IPS-15b (cell line): ENCODE measurements around the gene NT5C1B.

Source experiments
- H3K27me3 ChIP-seq: one replicate; pipeline ENCODE4 v1.6.1; 2013; ENCODE audit warnings: low read length; ENCODE audit not compliant: control insufficient read depth, insufficient read depth
- H3K36me3 ChIP-seq: one replicate; pipeline ENCODE4 v1.6.1; 2013; ENCODE audit warnings: low read length; ENCODE audit not compliant: control insufficient read depth, insufficient read depth
- H3K4me1 ChIP-seq: one replicate; pipeline ENCODE4 v1.6.1; 2013; ENCODE audit warnings: mild to moderate bottlenecking, low read length; ENCODE audit not compliant: control insufficient read depth, insufficient read depth
- H3K4me3 ChIP-seq: one replicate; pipeline ENCODE4 v1.5.1; 2013; ENCODE audit warnings: low read depth, low read length
- H3K9ac ChIP-seq: one replicate; pipeline ENCODE4 v1.6.1; 2013; ENCODE audit warnings: low read depth, mild to moderate bottlenecking, low read length
- H3K9me3 ChIP-seq: one replicate; pipeline ENCODE4 v1.6.1; 2013; ENCODE audit warnings: mild to moderate bottlenecking, low read length; ENCODE audit not compliant: control insufficient read depth, insufficient read depth

Gene NT5C1B

DNA sequence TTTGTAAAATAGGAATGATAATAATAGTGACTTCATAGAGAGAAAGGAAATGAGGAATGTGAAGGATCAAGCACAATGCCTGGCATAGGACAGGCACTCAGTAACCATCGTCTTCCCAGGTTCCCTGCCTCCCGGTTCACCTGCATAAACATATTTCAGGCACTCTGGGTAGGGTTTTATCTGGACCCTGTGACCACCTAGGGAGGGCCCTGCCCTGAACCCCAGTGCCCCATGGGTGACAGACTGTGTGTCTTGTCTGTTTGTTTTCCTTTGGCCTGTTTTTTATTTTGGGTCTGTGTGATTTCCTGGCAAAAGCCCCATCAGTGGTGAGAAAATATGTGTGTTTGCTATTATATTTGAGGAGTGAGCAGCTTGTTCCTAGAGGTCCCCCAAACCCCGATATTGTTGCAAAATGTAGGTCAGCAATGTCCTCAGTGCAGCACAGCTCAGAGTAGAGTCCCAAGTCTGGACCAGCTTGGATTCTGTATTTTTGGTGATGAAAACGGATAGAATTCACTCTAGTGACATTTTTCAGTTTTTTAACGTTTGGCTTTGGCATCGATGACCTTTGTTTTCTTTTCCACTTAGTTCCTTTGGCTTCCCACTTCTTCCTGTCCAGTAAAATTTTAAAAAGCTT lies 9.6 kb upstream of the NT5C1B start:
- H3K27me3 ChIP-seq, result no peaks in the 10 kb centered on the region
- H3K36me3 ChIP-seq, result no peaks in the 10 kb centered on the region
- H3K4me3 ChIP-seq, result no peak overlapping the region
- H3K9me3 ChIP-seq, result no peaks in the 10 kb centered on the region
- no peaks in the 10 kb centered on the region for H3K4me1 ChIP-seq
- H3K9ac ChIP-seq, result no peak overlapping the region

DNA sequence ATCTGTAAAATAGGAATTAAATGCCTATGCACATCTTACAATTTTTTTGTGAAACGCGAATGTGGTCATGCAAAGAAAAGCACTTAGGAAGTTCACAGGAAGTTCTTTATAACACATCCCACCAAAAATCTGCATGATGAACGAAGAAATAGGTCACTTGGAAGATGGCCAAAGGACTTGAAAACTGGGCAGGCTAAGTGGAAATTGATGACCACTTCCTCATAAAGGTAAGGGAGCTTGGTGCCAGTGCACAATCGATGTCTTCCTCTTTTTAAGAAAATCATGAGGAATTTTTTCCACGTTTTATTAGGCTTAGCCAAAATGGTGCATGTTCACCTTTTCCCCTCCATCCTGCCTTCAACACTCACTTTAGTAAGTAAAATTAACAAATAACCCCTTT lies 8.2 kb upstream of the NT5C1B start:
- H3K4me1 ChIP-seq, result no peaks in the 10 kb centered on the region
- no peaks in the 10 kb centered on the region for H3K9me3 ChIP-seq
- no peak overlapping the region for H3K4me3 ChIP-seq
- no peak overlapping the region for H3K9ac ChIP-seq
- H3K36me3 ChIP-seq, result no peaks in the 10 kb centered on the region
- no peaks in the 10 kb centered on the region for H3K27me3 ChIP-seq

DNA sequence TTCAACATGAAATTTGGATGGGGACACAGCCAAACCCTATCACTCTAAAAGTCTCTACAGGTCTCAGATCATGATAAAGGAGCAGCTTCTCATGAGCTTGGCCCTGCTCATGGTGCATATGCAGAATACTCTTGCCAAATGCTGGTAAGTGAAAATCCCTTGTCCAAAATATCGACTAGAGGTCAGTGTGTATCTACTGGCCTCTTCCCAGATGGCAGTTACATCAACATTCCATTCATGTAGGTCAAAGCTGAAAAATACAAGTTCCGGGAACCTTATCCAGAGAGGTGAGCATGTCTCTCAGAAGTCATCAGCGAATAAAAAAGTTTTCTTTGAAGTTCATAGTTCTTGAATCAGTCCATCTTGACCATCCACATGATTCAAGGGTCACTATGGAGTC lies 7.6 kb upstream of the NT5C1B start:
- H3K4me1 ChIP-seq, result no peaks in the 10 kb centered on the region
- no peak overlapping the region for H3K4me3 ChIP-seq
- no peaks in the 10 kb centered on the region for H3K27me3 ChIP-seq
- H3K9ac ChIP-seq, result no peak overlapping the region
- no peaks in the 10 kb centered on the region for H3K9me3 ChIP-seq
- H3K36me3 ChIP-seq, result no peaks in the 10 kb centered on the region

DNA sequence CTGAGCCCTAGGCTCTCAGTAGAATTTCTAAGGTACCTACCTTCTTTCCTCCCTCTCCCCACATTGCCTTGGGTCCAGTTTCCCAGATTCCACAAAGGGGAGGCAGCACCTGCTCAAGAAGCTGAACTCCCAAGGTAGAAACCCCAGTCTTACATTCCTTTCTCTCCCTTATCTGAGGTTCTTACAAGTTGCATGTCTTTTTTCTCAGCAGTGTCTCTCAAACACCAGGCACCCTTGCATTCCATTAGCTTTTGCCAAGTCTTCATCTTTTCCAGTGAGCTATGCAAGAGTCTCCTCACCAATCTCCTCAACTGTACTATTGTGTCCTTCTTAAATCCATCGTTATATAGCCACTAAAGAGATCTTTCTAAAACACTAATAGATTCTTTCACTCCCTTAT lies 4.1 kb upstream of the NT5C1B start:
- Histone ChIP-seq H3K27me3 (no peaks in the 10 kb centered on the region), H3K4me3 (no peak overlapping the region), H3K9me3 (no peaks in the 10 kb centered on the region), H3K36me3 (no peaks in the 10 kb centered on the region), H3K4me1 (no peaks in the 10 kb centered on the region), H3K9ac (no peak overlapping the region)

DNA sequence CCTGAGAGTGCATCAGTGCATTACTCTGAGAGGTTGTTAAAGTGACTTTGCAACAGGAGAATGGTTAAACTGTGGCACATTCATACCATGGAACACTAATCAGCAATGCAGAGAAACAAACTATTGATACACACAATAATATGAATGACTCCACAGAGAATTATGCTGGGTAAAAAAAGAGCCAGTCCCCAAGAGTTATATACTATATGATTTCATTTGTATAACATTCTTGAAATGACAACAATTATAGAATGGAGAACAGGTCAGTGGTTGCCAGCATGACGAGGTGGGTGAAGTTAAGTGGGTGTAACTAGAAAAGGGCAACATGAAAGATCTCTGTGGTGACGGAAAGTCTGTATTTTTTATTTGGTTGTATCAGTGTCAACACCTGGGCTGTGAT lies 3.0 kb upstream of the NT5C1B start:
- no peak overlapping the region for H3K9ac ChIP-seq
- no peak overlapping the region for H3K4me3 ChIP-seq
- no peaks in the 10 kb centered on the region for H3K27me3 ChIP-seq

DNA sequence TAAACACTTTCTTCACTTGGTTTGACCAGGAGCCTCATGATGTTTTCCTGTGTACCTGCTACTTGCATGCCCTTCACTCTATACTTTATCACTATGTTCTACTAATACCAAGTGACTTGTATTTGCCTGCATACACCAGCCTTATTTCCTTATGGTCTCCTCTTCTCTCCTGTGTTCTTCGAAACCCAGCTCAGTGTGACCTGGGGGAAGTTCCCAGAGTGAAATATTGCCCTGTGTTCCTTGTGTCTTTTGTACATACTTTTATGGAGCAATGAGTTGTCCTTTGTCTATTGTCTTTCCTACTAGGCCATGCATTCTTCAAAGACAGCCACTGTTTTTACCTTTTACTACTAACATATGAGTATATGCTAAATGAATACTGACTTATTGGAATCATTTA lies 567 bp downstream of the NT5C1B start:
- H3K27me3 ChIP-seq, result no peaks in the 10 kb centered on the region
- H3K36me3 ChIP-seq, result no peaks in the 10 kb centered on the region
- no peak overlapping the region for H3K9ac ChIP-seq
- H3K4me1 ChIP-seq, result no peaks in the 10 kb centered on the region
- H3K9me3 ChIP-seq, result no peaks in the 10 kb centered on the region
- H3K4me3 ChIP-seq, result no peak overlapping the region

More for the DNA sequence above, 3.0 kb upstream of the NT5C1B start:
- no peaks in the 10 kb centered on the region for H3K9me3 ChIP-seq
- no peaks in the 10 kb centered on the region for H3K4me1 ChIP-seq
- no peaks in the 10 kb centered on the region for H3K36me3 ChIP-seq

DNA sequence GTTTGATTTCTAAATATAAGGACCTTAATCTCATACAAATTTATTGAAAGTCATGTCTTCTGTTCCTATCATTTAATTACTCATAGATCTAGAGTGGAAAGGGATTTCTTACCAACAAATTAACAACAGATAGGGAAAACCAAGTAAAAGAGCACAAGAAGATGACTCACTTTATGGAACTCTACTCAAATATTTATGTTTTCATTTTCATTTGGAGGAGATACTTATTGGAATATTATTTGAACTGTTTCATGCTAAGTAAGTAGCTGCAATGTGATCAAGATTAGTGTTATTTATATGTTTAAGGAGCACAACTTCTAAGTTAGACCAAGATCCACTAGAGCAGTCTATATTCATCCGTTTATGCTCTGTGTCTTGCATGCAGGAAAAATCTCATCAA lies 1.3 kb downstream of the NT5C1B start:
- H3K4me1 ChIP-seq, result no peaks in the 10 kb centered on the region
- no peak overlapping the region for H3K4me3 ChIP-seq
- H3K9me3 ChIP-seq, result no peaks in the 10 kb centered on the region
- no peaks in the 10 kb centered on the region for H3K27me3 ChIP-seq
- no peaks in the 10 kb centered on the region for H3K36me3 ChIP-seq
- no peak overlapping the region for H3K9ac ChIP-seq

DNA sequence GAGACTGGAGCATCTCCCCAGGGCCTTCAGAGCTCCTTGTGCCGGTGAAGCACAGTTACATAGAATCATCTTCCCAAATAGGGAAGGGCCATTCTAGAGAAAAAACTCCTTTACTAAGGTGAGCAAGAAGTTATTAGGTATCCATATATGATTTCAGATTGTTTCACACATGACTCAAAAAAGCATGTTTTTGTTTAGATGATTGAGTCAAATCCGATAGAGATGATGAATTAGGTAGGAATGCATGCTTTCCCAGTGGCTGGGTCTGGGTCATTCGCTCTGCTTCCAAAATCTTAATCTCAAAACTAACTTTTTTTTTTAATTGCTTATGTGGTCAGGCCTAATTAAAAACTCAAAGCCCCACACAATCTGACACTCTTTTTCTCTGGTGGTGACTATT lies 3.8 kb downstream of the NT5C1B start:
- no peaks in the 10 kb centered on the region for H3K36me3 ChIP-seq
- H3K9me3 ChIP-seq, result no peaks in the 10 kb centered on the region
- no peaks in the 10 kb centered on the region for H3K27me3 ChIP-seq
- no peak overlapping the region for H3K9ac ChIP-seq
- no peaks in the 10 kb centered on the region for H3K4me1 ChIP-seq
- no peak overlapping the region for H3K4me3 ChIP-seq

DNA sequence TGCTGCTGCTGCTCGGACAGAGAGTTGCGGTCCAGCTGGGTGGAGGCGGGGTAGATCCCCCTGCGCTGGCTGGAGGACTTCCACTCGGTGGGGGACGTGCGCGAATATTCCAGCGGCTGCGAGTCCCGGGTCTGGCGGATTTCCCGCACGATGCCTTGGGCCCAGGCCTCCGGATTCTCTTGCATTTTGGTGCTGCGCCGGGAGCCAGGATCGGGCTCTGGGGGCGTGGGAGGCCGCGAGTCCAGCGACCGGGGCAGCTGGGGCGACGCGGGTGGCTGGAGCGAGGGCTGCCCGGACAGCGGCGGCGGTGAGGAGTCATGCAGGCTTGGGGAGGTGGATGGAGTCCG lies 4.8 kb downstream of the NT5C1B start:
- Histone ChIP-seq H3K9ac (no peak overlapping the region), H3K4me3 (no peak overlapping the region), H3K9me3 (no peaks in the 10 kb centered on the region), H3K36me3 (no peaks in the 10 kb centered on the region), H3K27me3 (no peaks in the 10 kb centered on the region), H3K4me1 (no peaks in the 10 kb centered on the region)

DNA sequence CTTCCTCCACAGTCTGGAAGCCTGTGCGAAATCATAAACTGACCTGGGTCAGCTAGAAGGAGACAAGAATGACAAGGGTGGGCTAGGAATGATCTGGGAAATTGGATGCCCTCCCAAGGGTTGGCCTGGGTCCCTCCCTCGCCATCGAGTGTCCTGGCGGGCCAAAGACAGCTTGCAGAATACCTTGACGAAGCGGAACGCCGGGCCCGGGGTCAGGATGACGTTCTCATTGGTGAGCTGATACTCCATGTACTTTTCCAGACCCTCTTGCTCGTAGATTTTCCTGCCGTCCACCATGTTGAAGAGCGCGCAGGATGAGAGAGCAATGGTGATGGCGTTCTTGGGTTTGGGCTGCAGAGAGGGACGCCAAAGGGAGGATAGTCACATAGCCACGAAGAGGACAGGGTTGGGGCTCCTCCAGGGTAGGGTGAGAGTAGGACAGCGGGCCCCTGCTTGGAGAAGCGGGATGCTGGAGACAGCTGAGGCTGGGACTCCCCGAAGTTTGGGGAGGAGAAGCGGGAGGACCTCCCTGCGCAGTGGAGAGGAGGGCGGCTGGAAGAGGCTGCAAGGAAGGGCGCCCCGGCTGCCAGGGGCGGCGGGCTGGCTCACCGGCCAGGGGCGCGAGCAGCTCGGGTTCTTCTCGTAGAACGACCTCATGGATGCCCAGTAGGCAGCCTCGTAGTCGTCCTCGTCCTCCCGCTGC lies 5.3 kb downstream of the NT5C1B start:
- Histone ChIP-seq H3K4me1 (no peaks in the 10 kb centered on the region), H3K36me3 (no peaks in the 10 kb centered on the region), H3K9me3 (no peaks in the 10 kb centered on the region), H3K9ac (no peak overlapping the region), H3K27me3 (no peaks in the 10 kb centered on the region), H3K4me3 (no peak overlapping the region)

DNA sequence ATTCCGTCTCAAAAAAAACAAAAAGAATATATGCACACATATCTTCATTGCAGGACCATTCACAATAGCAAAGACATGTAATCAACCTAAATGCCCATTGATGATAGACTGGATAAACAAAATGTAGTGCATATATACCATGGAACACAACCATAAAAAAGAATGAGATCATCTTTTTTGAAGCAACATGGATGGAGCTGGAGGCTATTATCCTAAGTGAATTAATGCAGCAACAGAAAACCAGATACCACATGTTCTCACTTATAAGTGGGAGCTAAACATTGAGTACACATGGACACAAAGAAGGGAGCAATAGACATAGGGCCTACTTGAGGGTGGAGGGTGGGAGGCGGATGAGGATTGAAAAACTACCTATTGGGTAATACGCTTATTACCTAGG lies 8.8 kb downstream of the NT5C1B start:
- H3K27me3 ChIP-seq, result no peaks in the 10 kb centered on the region
- H3K36me3 ChIP-seq, result no peaks in the 10 kb centered on the region
- H3K4me3 ChIP-seq, result no peak overlapping the region
- no peak overlapping the region for H3K9ac ChIP-seq
- no peaks in the 10 kb centered on the region for H3K4me1 ChIP-seq
- H3K9me3 ChIP-seq, result no peaks in the 10 kb centered on the region

DNA sequence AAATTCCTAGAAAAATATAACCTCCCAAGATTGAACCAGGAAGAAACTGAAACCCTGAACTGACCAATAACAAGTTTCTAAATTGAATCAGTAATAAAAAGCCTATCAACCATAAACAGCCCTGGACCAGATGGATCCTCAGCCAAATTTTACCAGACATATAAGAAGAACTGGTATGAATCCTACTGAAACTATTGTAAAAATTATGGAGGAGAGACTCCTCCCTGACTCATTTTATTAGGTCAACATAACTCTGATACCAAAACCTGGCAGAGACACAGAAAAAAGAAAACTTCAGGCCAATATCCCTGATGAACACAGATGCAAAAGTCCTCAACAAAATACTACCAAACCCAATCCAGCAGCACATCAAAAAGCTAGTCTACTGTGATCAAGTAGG lies 11.3 kb downstream of the NT5C1B start:
- H3K4me3 ChIP-seq, result no peak overlapping the region
- no peaks in the 10 kb centered on the region for H3K4me1 ChIP-seq
- H3K36me3 ChIP-seq, result no peaks in the 10 kb centered on the region
- H3K9me3 ChIP-seq, result no peaks in the 10 kb centered on the region
- no peak overlapping the region for H3K9ac ChIP-seq
- H3K27me3 ChIP-seq, result no peaks in the 10 kb centered on the region
